ENCODE results near the gene KRTAP2-4. TPM values are rescaled to one million over a fixed set of nuclear protein-coding genes. Genes with fewer than 3 reads are reported as not detected.
"Not testable (repeated sequence)": the region's sequence is repeated elsewhere in the genome, so short reads cannot be mapped to it uniquely, and the experiment has no call there.

The KRTAP2-4 gene
- total RNA-seq, 1 experiment from 2014 or later = not detected

GRCh38 chr17:41108728-41109386 lies 43.2 kb upstream of the KRTAP2-4 start:
- H3K36me3 ChIP-seq (ENCODE audit: control insufficient read depth, insufficient read depth, low read length); DNase-seq (ENCODE audit: low read depth, low spot score); POLR2A ChIA-PET; intact Hi-C loops (cut with micrococcal nuclease; ENCODE audit: unreplicated experiment); ATAC-seq; CTCF ChIA-PET; H3K27ac ChIP-seq (ENCODE audit: low read length); H3K4me3 ChIP-seq (ENCODE audit: low read depth in 2 of 2, low read length in 2 of 2); H3K27me3 ChIP-seq (ENCODE audit: control insufficient read depth, insufficient read depth, low read length); H3K4me1 ChIP-seq (ENCODE audit: control insufficient read depth, insufficient read depth, low read length); in situ Hi-C loops (cut with HindIII; ENCODE audit: low pct_unique_long_range_greater_than_20kb, low sequenced_read_pairs); H3K9me3 ChIP-seq (ENCODE audit: control insufficient read depth, insufficient read depth, low read depth, low read length); BruUV-seq (replicated peaks): not testable (repeated sequence)

- no TSS peak for BruUV-seq (replicated peaks)
- intact Hi-C loops (cut with micrococcal nuclease; ENCODE audit: unreplicated experiment) = no loop called here
- Histone ChIP-seq H3K4me3 (ENCODE audit: low read depth in 2 of 2, low read length in 2 of 2) (no peak overlapping the region), H3K27ac (ENCODE audit: low read length) (no peak overlapping the region), H3K9me3 (ENCODE audit: control insufficient read depth, insufficient read depth, low read depth, low read length) (peaks cover 10% of the 10 kb centered on the region; the same call in 1 of the 2 replicates), H3K36me3 (ENCODE audit: control insufficient read depth, insufficient read depth, low read length) (no peaks in the 10 kb centered on the region), H3K27me3 (ENCODE audit: control insufficient read depth, insufficient read depth, low read length) (no peaks in the 10 kb centered on the region), H3K4me1 (ENCODE audit: control insufficient read depth, insufficient read depth, low read length) (no peaks in the 10 kb centered on the region)
- CTCF ChIA-PET = no interaction called here
- TF ChIP-seq TCF7L2 (IDR thresholded peaks at IDR 0.05; ENCODE audit: low read depth, low read length) = no peak
- no peak for TF ChIP-seq SIN3A (IDR thresholded peaks at IDR 0.05; ENCODE audit: borderline replicate concordance, insufficient read depth, low read depth, low read length)
- no peak for TF ChIP-seq REST (IDR thresholded peaks at IDR 0.05; ENCODE audit: insufficient read depth in 1 of 2, low read depth in 2 of 2, low read length in 1 of 2)
- TF ChIP-seq CTCF (IDR thresholded peaks at IDR 0.05) = no peak
- TF ChIP-seq POLR2AphosphoS5 (IDR thresholded peaks at IDR 0.05; ENCODE audit: low read depth, low read length) = no peak
- no peak for ATAC-seq
- in situ Hi-C loops (cut with HindIII; ENCODE audit: low pct_unique_long_range_greater_than_20kb, low sequenced_read_pairs) = no loop called here
- DNase-seq (ENCODE audit: low read depth, low spot score) = no peak
- POLR2A ChIA-PET = no interaction called here
Observed at GRCh38 chr17:41107941-41108450, 42.3 kb upstream of the KRTAP2-4 start.

GRCh38 chr17:41105347-41105746 lies 39.7 kb upstream of the KRTAP2-4 start, which contains the start of gene KRTAP4-9:
Gene KRTAP4-9 (plus strand): TSS chr17:41105389. CDS start chr17:41105389, 0 bp downstream.
- intact Hi-C loops (cut with micrococcal nuclease; ENCODE audit: unreplicated experiment); in situ Hi-C loops (cut with HindIII; ENCODE audit: low pct_unique_long_range_greater_than_20kb, low sequenced_read_pairs); ATAC-seq; H3K4me3 ChIP-seq (ENCODE audit: low read depth in 2 of 2, low read length in 2 of 2); H3K27ac ChIP-seq (ENCODE audit: low read length); H3K36me3 ChIP-seq (ENCODE audit: control insufficient read depth, insufficient read depth, low read length); H3K9me3 ChIP-seq (ENCODE audit: control insufficient read depth, insufficient read depth, low read depth, low read length); POLR2A ChIA-PET; H3K27me3 ChIP-seq (ENCODE audit: control insufficient read depth, insufficient read depth, low read length); CTCF ChIA-PET; BruUV-seq (replicated peaks); DNase-seq (ENCODE audit: low read depth, low spot score); H3K4me1 ChIP-seq (ENCODE audit: control insufficient read depth, insufficient read depth, low read length): not testable (repeated sequence)

GRCh38 chr17:41104386-41105038 lies 38.8 kb upstream of the KRTAP2-4 start:
- CTCF ChIA-PET; H3K27ac ChIP-seq (ENCODE audit: low read length); BruUV-seq (replicated peaks); H3K36me3 ChIP-seq (ENCODE audit: control insufficient read depth, insufficient read depth, low read length); H3K4me1 ChIP-seq (ENCODE audit: control insufficient read depth, insufficient read depth, low read length); H3K27me3 ChIP-seq (ENCODE audit: control insufficient read depth, insufficient read depth, low read length); H3K4me3 ChIP-seq (ENCODE audit: low read depth in 2 of 2, low read length in 2 of 2); DNase-seq (ENCODE audit: low read depth, low spot score); in situ Hi-C loops (cut with HindIII; ENCODE audit: low pct_unique_long_range_greater_than_20kb, low sequenced_read_pairs); H3K9me3 ChIP-seq (ENCODE audit: control insufficient read depth, insufficient read depth, low read depth, low read length): not testable (repeated sequence)
- POLR2A ChIA-PET = interaction anchor here (0.6 kb wide), 1 partner anchor 653 kb away, joined by 3 read pairs; no protein-coding TSS in a partner anchor
- intact Hi-C loops (cut with micrococcal nuclease; ENCODE audit: unreplicated experiment) = loop anchor here (5.0 kb wide), 1 partner anchor 378 kb away; the partner anchor contains the start of gene KRT35
- peak; percentile 85 for ATAC-seq
